Astrocyte (in vitro differentiated cells and primary cell): Measurements from ENCODE around the gene ACTN4. TPM values are rescaled to one million over a fixed set of nuclear protein-coding genes. Genes with fewer than 3 reads are reported as not detected.
A peak's percentile ranks its signal among the peaks of the same experiment; 100 is the strongest.

Source experiments
- DNase-seq: peaks from one replicate; pipeline ENCODE4 v3.0.0-alpha.2; 2010; ENCODE audit warnings: low read depth
- FAIRE-seq: peaks from 2 replicates; lab custom pipeline; 2011; peaks lifted over from hg19 to GRCh38; lab: Jason Lieb, UNC
- H2AFZ ChIP-seq: 2 replicates; pipeline ENCODE4 v1.6.0; 2012; ENCODE audit warnings: low read depth, low read length, inconsistent platforms
- H3K27ac ChIP-seq: 2 replicates; pipeline ENCODE4 v1.5.1; 2011; ENCODE audit warnings: low read depth, low read length, inconsistent platforms
- H3K27me3 ChIP-seq: 2 replicates; pipeline ENCODE4 v1.6.0; 2011; ENCODE audit warnings: low read length, inconsistent platforms; ENCODE audit not compliant: insufficient read depth
- H3K36me3 ChIP-seq: 2 replicates; pipeline ENCODE4 v1.5.1; 2011; ENCODE audit warnings: low read length, inconsistent platforms; ENCODE audit not compliant: insufficient read depth
- H3K4me1 ChIP-seq: 2 replicates; pipeline ENCODE4 v1.5.1; 2011; ENCODE audit warnings: low read length, inconsistent platforms; ENCODE audit not compliant: insufficient read depth
- H3K4me2 ChIP-seq: 2 replicates; pipeline ENCODE4 v1.6.0; 2012; ENCODE audit warnings: low read length, inconsistent platforms
- H3K4me3 ChIP-seq: 2 replicates; pipeline ENCODE4 v1.5.1; 2011; ENCODE audit warnings: low read depth, mild to moderate bottlenecking, low read length, inconsistent platforms; ENCODE audit not compliant: insufficient read depth
- H3K79me2 ChIP-seq: 2 replicates; pipeline ENCODE4 v1.6.0; 2012; ENCODE audit warnings: mild to moderate bottlenecking, low read length, inconsistent platforms; ENCODE audit not compliant: insufficient read depth
- H3K9ac ChIP-seq: 2 replicates; pipeline ENCODE4 v1.6.0; 2012; ENCODE audit warnings: mild to moderate bottlenecking, low read length, inconsistent platforms
- H3K9me3 ChIP-seq: 2 replicates; pipeline ENCODE4 v1.5.1; 2012; ENCODE audit warnings: low read depth, mild to moderate bottlenecking, low read length, inconsistent platforms; ENCODE audit not compliant: insufficient read depth
- H4K20me1 ChIP-seq: 2 replicates; pipeline ENCODE4 v1.6.0; 2012; ENCODE audit warnings: low read length, inconsistent platforms; ENCODE audit not compliant: insufficient read depth
- H3K27ac Mint-ChIP-seq: one replicate; pipeline ENCODE4 v1.8.0; 2021; ENCODE audit warnings: mild to moderate bottlenecking, mixed read lengths; ENCODE audit not compliant: unreplicated experiment
- H3K27me3 Mint-ChIP-seq: one replicate; pipeline ENCODE4 v1.8.0; 2021; ENCODE audit warnings: low read depth, mixed read lengths; ENCODE audit not compliant: unreplicated experiment
- H3K36me3 Mint-ChIP-seq: one replicate; pipeline ENCODE4 v1.8.0; 2021; ENCODE audit warnings: low read depth, mixed read lengths; ENCODE audit not compliant: unreplicated experiment
- H3K4me1 Mint-ChIP-seq: one replicate; pipeline ENCODE4 v1.8.0; 2021; ENCODE audit warnings: low read depth, mixed read lengths; ENCODE audit not compliant: unreplicated experiment
- H3K4me3 Mint-ChIP-seq: one replicate; pipeline ENCODE4 v1.8.0; 2021; ENCODE audit warnings: mild to moderate bottlenecking, moderate library complexity, mixed read lengths; ENCODE audit not compliant: unreplicated experiment
- H3K9me3 Mint-ChIP-seq: one replicate; pipeline ENCODE4 v1.8.0; 2021; ENCODE audit warnings: mild to moderate bottlenecking, mixed read lengths; ENCODE audit not compliant: unreplicated experiment
- EZH2 ChIP-seq: IDR thresholded peaks from 2 replicates; pipeline ENCODE4 v1.6.1; 2012; ENCODE audit warnings: mild to moderate bottlenecking, low read length, inconsistent platforms; ENCODE audit not compliant: insufficient read depth
- total RNA-seq: library from RNA; stranded (reverse); gene quantifications from 2 replicates; pipeline ENCODE4 v1.2.1, GENCODE V29; 2021
- TF ChIP-seq, protein P1 (sequence below): IDR thresholded peaks from 2 replicates; pipeline ENCODE4 v1.5.1; 2011; ENCODE audit warnings: low read depth, mild to moderate bottlenecking, inconsistent platforms, low read length, moderate library complexity; ENCODE audit not compliant: insufficient read depth

ACTN4 gene
- total RNA-seq, 1 donor from 2014 or later = 879 TPM

GRCh38 chr19:38647966-38648768, 718 bp downstream of the ACTN4 start:
- peak overlapping the region; percentile 99 for H3K27ac ChIP-seq

DNA sequence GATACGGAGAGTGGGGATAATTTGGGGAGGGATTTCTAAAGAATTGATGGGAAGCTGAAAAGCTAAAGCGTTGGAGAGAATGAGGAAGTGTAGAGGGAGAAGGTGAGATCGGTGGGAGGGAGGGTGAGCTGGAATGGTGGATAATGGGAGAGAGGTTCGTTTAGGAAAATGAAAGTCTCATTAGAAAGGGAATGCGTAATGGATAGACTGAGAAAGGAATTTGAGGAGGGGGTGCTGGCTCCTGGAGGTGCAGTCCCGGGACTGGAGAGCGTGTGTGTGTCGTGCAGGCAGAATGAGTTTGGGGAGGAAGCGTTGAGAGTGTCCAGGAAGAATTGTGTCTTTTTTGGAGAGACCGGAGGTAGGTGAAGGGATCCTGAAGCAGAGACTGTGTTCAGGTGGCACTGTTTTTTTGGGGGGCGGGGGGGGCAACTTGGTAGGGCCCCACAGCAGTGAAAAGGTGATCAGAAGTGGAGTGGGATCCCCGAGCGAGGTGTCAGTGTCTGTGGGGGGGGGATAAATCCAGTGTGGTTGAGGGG, 1.4 kb downstream of the ACTN4 start:
- Mint-ChIP-seq H3K27me3 (no peaks in the 10 kb centered on the region), H3K9me3 (peaks cover 2% of the 10 kb centered on the region), H3K27ac (peak overlapping the region; percentile 91), H3K36me3 (peaks cover 6% of the 10 kb centered on the region), H3K4me1 (peaks cover 27% of the 10 kb centered on the region), H3K4me3 (peak overlapping the region; percentile 99)
- TF ChIP-seq, protein P1, sequence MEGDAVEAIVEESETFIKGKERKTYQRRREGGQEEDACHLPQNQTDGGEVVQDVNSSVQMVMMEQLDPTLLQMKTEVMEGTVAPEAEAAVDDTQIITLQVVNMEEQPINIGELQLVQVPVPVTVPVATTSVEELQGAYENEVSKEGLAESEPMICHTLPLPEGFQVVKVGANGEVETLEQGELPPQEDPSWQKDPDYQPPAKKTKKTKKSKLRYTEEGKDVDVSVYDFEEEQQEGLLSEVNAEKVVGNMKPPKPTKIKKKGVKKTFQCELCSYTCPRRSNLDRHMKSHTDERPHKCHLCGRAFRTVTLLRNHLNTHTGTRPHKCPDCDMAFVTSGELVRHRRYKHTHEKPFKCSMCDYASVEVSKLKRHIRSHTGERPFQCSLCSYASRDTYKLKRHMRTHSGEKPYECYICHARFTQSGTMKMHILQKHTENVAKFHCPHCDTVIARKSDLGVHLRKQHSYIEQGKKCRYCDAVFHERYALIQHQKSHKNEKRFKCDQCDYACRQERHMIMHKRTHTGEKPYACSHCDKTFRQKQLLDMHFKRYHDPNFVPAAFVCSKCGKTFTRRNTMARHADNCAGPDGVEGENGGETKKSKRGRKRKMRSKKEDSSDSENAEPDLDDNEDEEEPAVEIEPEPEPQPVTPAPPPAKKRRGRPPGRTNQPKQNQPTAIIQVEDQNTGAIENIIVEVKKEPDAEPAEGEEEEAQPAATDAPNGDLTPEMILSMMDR = no peak
- TF ChIP-seq EZH2 = no peak
- Histone ChIP-seq H3K4me3 (peak overlapping the region; percentile 94), H3K36me3 (no peaks in the 10 kb centered on the region), H3K4me2 (peak overlapping the region; percentile 87), H4K20me1 (peaks cover 59% of the 10 kb centered on the region), H2AFZ (no peak overlapping the region), H3K9ac (peak overlapping the region; percentile 100), H3K27me3 (no peaks in the 10 kb centered on the region), H3K27ac (peak overlapping the region; percentile 99), H3K9me3 (no peaks in the 10 kb centered on the region), H3K79me2 (peaks cover 64% of the 10 kb centered on the region), H3K4me1 (peaks cover 37% of the 10 kb centered on the region)
- no peak for DNase-seq
- FAIRE-seq = no peak

More at GRCh38 chr19:38647966-38648768, 718 bp downstream of the ACTN4 start:
- peaks cover 52% of the 10 kb centered on the region for H4K20me1 ChIP-seq
- no peak for FAIRE-seq
- Mint-ChIP-seq H3K4me1 (peaks cover 20% of the 10 kb centered on the region), H3K36me3 (peaks cover 6% of the 10 kb centered on the region), H3K9me3 (peaks cover 2% of the 10 kb centered on the region), H3K27me3 (no peaks in the 10 kb centered on the region), H3K4me3 (peak overlapping the region; percentile 99), H3K27ac (peak overlapping the region; percentile 91)
- peak overlapping the region; percentile 100 for H3K9ac ChIP-seq
- peaks cover 31% of the 10 kb centered on the region for H3K4me1 ChIP-seq
- H3K4me3 ChIP-seq = peak overlapping the region; percentile 94
- no peaks in the 10 kb centered on the region for H3K27me3 ChIP-seq
- no peaks in the 10 kb centered on the region for H3K36me3 ChIP-seq
- H3K79me2 ChIP-seq = peaks cover 57% of the 10 kb centered on the region
- no peak overlapping the region for H2AFZ ChIP-seq
- no peaks in the 10 kb centered on the region for H3K9me3 ChIP-seq
- H3K4me2 ChIP-seq = peak overlapping the region; percentile 87
- no peak for DNase-seq
- TF ChIP-seq, protein P1 = no peak
- TF ChIP-seq EZH2 = no peak
